GM10847 (cell line): ENCODE measurements around the gene GABRB1.

ENCODE experiments used
- POLR2A ChIP-seq: IDR thresholded peaks from 2 replicates; pipeline ENCODE4 v1.6.1; 2011; ENCODE audit not compliant: insufficient read length; ENCODE audit errors: extremely low read depth

Gene GABRB1

DNA sequence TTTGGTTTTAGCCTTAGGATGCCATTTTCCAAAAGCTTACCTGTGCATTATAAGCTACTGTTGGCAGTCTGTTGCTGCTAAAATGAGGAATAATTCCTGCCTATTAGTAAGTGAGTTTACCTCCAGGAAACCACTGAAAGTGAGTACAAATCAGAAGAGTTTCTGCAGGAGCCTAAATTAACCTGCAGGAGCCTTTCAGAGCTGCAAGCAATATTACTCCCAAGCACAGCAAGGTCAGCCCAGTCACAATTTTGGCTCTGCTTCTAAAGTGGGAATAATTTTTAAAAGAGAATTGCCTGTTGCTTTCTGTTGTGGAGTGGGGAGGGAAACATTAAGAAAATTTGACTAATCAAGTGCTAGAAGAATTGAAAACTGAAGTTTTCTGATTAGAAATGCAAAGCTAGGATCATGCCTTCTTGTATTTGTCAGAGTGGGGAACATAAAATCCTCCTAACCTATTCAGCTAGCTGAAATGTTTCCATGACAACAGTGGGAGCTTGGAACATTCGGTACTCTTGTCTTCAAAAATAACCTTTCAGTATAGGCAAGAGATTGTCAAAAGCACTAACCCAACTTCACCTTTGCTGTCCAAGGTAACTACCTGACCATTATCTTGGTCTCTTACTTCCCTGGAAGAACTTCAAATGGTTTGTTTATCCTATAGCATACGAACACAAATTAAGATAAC lies 239.0 kb downstream of the GABRB1 start:
- no peak for TF ChIP-seq POLR2A

DNA sequence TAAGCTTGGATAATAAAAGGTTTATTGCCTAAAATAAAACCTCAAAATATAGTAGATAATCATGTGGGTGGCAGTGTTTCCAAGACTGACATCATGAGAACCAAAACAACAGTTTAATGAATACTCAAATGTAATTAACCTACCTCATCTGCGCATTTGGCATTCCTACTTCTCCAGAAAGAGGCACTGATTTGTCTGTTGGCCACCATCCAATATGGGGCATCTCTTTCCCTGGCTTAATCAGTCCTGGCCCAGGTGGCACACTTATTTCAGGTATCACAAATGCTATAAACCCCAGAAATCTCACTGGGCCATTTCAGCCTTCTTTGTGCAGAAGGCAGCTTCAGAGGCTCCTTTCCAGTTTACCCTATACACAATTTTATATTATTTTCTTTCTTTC lies 239.9 kb downstream of the GABRB1 start:
- TF ChIP-seq POLR2A = no peak

DNA sequence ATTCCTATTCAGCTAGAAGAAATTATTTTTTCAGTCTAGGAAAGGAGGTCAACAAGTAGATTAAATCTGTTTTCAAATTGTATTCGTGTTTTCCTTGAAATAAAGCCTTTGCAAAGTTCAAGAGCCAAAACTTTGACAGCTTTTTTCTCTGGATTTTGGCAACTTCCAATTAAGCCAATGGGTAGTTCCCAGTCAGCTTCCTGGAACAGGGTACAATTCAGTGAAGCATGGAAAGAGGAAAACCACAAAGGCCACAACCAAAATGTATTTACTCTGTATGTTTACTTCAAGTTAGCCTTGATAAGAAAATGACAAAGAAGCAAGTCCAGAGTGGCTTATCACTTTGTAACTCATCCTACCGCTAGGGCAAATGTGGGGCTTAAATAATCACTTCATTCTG lies 243.5 kb downstream of the GABRB1 start:
- no peak for TF ChIP-seq POLR2A

DNA sequence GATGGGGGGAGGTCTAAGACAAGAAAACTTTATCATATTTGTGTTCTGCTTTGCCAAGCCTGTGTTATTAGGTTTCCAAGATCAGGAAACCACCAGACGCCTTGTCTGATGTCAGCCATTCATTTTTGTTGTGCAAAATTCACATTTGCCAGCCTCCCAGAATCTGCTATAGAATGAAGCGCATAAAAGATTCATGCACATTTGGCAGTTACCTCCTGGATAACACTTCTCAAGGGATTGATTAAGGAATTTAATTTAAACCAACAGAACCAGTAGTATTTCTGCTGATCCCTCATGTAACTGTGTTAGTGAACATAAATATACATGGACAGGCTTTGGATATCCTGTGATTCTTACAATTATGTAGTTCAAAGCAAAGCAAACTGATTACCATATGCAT lies 244.2 kb downstream of the GABRB1 start:
- no peak for TF ChIP-seq POLR2A

DNA sequence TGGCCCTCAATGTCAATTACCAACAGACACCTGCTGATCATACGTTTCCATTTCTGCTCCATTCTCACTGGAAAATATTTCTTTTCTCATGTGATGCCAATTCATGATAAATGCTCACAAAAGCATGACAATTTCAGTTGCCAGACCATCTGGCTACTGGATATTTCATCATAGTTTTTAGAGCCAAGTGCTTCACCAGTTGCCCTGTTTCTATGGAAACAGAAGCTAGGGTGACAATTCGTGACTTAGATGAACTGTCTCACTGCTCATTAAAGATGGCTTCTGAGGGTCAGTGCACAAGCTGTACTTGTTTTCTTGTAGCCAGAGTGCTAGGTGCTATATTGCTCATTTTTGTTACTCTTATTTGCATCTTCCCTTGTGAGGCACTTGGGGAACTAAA lies 247.3 kb downstream of the GABRB1 start:
- no peak for TF ChIP-seq POLR2A

DNA sequence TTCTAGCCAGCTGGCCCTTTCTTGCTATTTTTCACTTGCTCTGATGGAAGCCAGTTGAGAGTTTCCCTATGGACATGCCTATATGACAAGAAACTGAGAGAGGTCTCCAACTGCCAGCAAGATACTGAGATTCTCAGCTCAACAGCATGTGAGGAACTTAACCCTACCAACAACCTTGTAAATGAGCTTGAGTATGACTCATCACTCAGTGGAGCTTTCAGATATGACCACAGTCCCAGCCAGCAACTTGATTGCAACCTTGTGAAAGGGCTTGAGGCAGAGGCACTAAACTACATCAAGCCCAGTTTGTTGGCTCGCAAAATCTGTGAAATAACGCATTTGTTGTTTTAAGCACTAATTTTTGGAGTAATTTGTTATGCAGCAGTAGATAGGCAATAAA lies 256.4 kb downstream of the GABRB1 start:
- no peak for TF ChIP-seq POLR2A

DNA sequence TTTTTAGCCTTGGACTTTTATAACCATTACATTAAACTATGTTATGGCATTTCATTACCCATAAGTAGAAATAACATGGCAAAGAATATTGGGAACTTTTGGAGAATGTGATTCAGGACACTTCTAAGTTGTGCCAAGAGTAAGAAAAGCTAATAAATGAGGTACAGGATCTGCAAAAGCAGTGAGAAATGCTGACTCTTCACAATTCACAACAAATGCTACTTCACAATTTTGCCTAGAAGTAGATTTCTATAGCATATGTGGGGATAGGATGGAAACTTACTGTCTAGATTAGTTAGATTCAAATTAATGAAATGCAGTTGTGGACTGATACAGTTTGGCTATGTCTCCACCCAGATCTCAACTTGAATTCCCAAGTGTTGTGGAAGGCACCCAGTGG lies 258.4 kb downstream of the GABRB1 start:
- TF ChIP-seq POLR2A = no peak

DNA sequence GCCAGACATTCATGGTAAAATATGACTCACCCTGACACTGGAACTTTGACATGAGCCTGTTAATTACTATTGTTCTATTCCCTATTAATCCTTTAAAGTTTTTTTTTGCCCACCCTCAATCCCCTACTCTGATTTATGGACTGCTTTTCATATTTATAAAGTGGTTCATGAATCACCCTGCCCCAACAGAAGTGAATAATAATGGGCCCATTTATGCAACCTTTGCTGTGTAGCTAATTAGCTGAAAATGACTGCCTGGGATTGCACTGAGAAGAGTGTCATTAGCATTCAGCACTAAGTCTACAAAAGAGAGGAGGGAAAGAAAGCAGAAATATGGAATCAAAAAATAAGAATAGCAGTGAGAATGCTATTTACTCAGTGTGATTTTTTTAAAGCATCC lies 277.8 kb downstream of the GABRB1 start:
- TF ChIP-seq POLR2A = no peak

DNA sequence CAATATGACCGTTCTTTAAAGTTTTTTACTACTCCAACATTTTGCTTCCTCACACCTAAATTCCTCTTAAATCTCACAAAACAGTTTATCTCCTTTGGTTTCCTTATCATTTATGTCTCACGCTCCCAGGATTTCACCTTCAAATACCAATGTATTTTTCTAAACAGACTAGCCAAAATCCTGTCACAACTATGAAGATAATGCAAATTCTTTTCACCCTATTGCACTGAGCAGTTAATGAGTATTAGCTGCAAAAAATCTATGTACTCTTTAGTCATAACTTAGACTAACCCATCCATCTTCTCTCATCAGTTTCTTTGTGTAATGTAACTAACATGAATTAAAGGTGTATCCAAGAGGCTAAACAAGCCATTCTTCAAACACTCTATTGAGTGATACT lies 280.8 kb downstream of the GABRB1 start:
- no peak for TF ChIP-seq POLR2A

DNA sequence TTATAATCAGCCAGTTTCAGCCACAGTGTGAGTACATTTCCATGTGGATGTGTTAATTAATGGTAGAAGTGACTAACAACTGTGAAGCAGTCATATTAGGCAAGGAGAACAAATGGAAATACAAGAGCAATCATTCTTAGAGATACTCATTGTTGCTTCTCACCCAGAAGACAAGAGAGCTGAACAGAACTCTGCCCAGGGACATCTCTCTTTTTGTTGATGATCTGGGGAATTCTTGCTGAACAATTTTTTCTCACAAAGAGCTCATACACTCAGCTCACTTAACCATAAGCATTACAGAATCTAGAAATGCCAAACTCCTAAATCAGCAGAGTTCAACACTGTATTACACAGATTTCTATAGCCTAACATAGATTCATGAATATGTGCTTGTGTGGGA lies 282.0 kb downstream of the GABRB1 start:
- TF ChIP-seq POLR2A = no peak

DNA sequence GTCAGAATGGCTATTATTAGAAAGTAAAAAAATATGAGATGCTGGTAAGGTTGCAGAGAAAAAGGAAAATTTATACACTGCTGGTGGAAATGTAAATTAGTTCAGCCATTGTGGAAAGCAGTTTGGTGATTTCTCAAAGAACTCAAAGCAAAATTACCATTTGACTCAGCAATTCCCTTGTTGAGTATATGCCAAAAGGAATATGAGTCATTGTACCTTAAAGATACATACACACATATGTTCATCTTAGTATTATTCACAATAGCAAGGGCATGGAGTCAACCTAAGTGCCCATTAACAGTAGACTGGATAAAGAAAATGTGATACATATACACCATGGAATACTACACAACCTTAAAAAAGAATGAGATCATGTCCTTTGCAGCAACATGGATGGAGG lies 284.0 kb downstream of the GABRB1 start:
- no peak for TF ChIP-seq POLR2A

DNA sequence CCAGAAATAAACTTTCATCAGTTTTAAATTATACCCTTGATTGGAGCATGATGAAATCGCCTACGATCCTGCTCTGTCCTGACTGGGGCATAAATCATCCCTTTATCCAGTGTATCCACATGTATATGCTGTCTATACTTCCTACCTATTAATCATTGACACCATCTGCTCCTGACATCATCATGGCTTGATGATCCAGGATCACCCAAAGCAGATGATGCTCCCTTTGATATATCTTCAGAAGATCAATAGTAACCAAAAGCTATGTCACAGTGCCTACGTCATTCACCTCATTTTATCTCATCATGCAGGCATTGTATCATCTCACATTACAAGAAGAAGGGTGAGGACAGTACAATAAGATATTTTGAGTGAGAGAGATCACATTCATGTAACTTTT lies 294.7 kb downstream of the GABRB1 start:
- no peak for TF ChIP-seq POLR2A

DNA sequence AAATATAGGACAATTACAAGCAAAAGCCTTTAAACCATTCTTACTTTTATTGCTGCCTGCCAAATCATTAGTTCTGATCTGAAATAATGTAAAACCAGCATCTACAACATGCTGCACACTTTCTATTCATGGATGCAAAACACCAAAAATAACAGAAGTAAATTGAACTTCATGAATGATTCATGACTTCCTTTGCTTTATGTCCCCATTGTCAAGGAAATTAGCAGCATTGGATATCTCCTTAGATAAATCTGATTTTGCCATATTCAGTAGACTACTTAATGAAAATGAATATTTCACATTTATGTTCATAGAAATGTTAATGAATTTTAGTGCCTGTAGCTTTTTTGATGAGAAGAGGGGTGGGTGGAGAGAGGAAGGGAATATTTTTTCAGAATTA lies 299.5 kb downstream of the GABRB1 start:
- no peak for TF ChIP-seq POLR2A

DNA sequence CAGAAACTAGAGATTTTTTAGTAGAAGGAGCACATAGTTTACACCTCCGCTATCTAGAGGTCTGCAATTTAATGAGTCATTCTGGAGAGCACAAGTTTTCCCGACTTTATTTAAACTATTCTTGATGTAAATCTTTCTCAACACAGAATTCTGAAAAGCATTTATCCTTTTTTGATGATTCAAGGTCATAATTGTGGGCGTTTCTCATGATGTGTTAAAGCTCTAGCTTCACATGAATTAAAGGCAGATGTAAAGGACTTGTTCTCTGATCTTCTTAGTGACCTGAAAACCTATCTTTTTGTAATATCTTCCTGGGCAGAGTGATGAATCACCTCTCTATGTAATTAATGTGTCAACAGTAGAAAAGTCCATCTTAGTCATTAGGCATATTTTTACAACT lies 303.3 kb downstream of the GABRB1 start:
- no peak for TF ChIP-seq POLR2A

DNA sequence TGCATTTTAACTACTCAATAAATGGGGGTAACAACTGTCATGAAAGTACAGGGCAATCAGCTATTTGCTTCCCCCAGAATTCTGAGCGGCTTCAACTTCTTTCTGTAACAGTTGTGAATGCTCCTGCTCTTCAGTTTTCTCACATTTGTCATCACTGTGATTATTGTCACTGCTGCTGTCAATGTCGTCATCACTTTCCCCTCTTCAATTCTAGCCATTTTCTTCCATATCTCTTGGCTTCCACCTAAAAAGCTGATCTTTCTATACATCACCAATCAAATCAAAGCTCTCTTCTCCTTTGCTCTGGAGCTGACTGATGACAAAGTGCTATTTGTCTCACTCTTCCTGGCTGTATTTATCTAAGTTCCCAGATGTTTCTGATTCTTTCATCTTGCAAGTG lies 306.5 kb downstream of the GABRB1 start:
- TF ChIP-seq POLR2A = no peak

DNA sequence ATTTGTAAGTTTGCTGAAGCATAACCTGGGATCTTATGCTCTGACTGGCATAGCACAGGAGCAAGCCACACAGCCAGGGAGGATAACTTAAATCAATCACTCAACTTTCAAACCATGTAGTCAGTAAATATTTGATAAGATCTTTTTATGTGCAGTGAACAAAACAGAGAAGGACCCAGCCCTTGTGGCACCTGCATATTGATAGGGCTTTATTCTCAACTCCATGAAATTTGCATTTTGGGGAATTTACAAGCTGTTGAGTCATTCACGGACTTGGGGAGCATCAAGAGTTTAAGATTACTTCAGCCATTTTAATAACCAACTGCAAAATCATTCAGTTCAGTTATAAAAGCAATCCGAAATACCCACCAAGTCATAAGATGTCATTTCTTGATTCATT lies 309.5 kb downstream of the GABRB1 start:
- no peak for TF ChIP-seq POLR2A

DNA sequence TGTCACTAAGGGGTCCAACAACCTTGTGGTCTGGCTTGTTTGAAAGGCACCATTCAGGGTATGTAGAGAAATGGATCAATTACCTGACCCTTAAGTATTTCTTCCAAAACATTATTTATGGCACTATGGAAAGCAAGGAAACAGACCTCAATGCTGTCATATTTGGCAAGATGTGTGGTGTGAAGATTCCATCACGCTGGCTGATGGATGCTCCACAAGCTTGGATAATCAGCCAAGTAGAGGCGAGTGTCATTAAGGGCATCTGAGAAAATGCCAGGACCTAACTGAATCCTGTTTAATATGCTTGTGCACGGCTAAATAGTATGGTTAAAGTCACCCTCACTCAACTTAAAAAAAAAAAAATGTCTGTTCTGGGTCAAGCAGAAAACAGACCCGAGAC lies 311.4 kb downstream of the GABRB1 start:
- no peak for TF ChIP-seq POLR2A
